ENCODE results near the gene PVALEF. TPM values are rescaled to one million over a fixed set of nuclear protein-coding genes. Genes with fewer than 3 reads are reported as not detected.

Gene PVALEF
- total RNA-seq, 1 experiment from 2014 or later: not detected

- no peaks in the 10 kb centered on the region for H3K9me3 ChIP-seq (ENCODE audit: control insufficient read depth, insufficient read depth, low read depth, low read length)
- no peaks in the 10 kb centered on the region for H3K4me1 ChIP-seq (ENCODE audit: control insufficient read depth, insufficient read depth, low read length)
- intact Hi-C loops (cut with micrococcal nuclease; ENCODE audit: unreplicated experiment) (loop anchor here (5.0 kb wide), 1 partner anchor 59 kb away; no protein-coding TSS in a partner anchor), in situ Hi-C loops (cut with HindIII; ENCODE audit: low pct_unique_long_range_greater_than_20kb, low sequenced_read_pairs) (no loop called here)
- H3K27ac ChIP-seq (ENCODE audit: low read length): no peak overlapping the region
- DNase-seq (ENCODE audit: low read depth, low spot score) (peak; percentile 7), ATAC-seq (peak; percentile 89)
- TF ChIP-seq SIN3A (IDR thresholded peaks at IDR 0.05; ENCODE audit: borderline replicate concordance, insufficient read depth, low read depth, low read length) (no peak), CTCF (IDR thresholded peaks at IDR 0.05) (peak; percentile 79; the same call in 1 of the 2 replicates), TCF7L2 (IDR thresholded peaks at IDR 0.05; ENCODE audit: low read depth, low read length) (no peak)
- H3K36me3 ChIP-seq (ENCODE audit: control insufficient read depth, insufficient read depth, low read length): no peaks in the 10 kb centered on the region
- POLR2A ChIA-PET: no interaction called here
- no peaks in the 10 kb centered on the region for H3K27me3 ChIP-seq (ENCODE audit: control insufficient read depth, insufficient read depth, low read length)
- BruUV-seq (replicated peaks): TSS peak; percentile 72
- H3K4me3 ChIP-seq (ENCODE audit: low read depth in 2 of 2, low read length in 2 of 2): no peak overlapping the region
- CTCF ChIA-PET: interaction anchor here (0.5 to 0.9 kb wide), 5 partner anchors 22 to 572 kb away, joined by 3 to 9 read pairs (median 4); partner anchors contain the start of gene CEP131
These were observed 35.6 kb downstream of the PVALEF start for GRCh38 chr17:81200695-81201580.

- POLR2A ChIA-PET: interaction anchor here (0.7 kb wide), 2 partner anchors 58 to 252 kb away, joined by 3 to 6 read pairs; no protein-coding TSS in a partner anchor
These were observed 37.0 kb downstream of the PVALEF start for GRCh38 chr17:81202318-81202717.

More at GRCh38 chr17:81202318-81202717, 37.0 kb downstream of the PVALEF start:
- Histone ChIP-seq H3K4me1 (ENCODE audit: control insufficient read depth, insufficient read depth, low read length) (no peaks in the 10 kb centered on the region), H3K27me3 (ENCODE audit: control insufficient read depth, insufficient read depth, low read length) (no peaks in the 10 kb centered on the region), H3K27ac (ENCODE audit: low read length) (no peak overlapping the region), H3K4me3 (ENCODE audit: low read depth in 2 of 2, low read length in 2 of 2) (no peak overlapping the region), H3K36me3 (ENCODE audit: control insufficient read depth, insufficient read depth, low read length) (no peaks in the 10 kb centered on the region), H3K9me3 (ENCODE audit: control insufficient read depth, insufficient read depth, low read depth, low read length) (no peaks in the 10 kb centered on the region)
- ATAC-seq (no peak), DNase-seq (ENCODE audit: low read depth, low spot score) (no peak)
- CTCF ChIA-PET: no interaction called here
- in situ Hi-C loops (cut with HindIII; ENCODE audit: low pct_unique_long_range_greater_than_20kb, low sequenced_read_pairs): no loop called here
- intact Hi-C loops (cut with micrococcal nuclease; ENCODE audit: unreplicated experiment): loop anchor here (5.0 kb wide), 1 partner anchor 60 kb away; no protein-coding TSS in a partner anchor
- TF ChIP-seq REST (IDR thresholded peaks at IDR 0.05; ENCODE audit: insufficient read depth in 1 of 2, low read depth in 2 of 2, low read length in 1 of 2): no peak
- no peak for TF ChIP-seq TCF7L2 (IDR thresholded peaks at IDR 0.05; ENCODE audit: low read depth, low read length)
- no peak for TF ChIP-seq POLR2AphosphoS5 (IDR thresholded peaks at IDR 0.05; ENCODE audit: low read depth, low read length)
- no peak for TF ChIP-seq SIN3A (IDR thresholded peaks at IDR 0.05; ENCODE audit: borderline replicate concordance, insufficient read depth, low read depth, low read length)
- TF ChIP-seq CTCF (IDR thresholded peaks at IDR 0.05): no peak
- BruUV-seq (replicated peaks): no TSS peak

All from Panc1 (cell line).